Pulmonary artery endothelial cell (primary cell): Measurements from ENCODE around the gene PLA1A. TPM values are rescaled to one million over a fixed set of nuclear protein-coding genes. Genes with fewer than 3 reads are reported as not detected.

Experiments
- DNase-seq: peaks from one replicate; pipeline ENCODE4 v3.0.0-alpha.2; 2011; ENCODE audit warnings: low read depth, low spot score
- total RNA-seq: library from RNA; depleted of rRNA; stranded (reverse); fragments of >200 nt; gene quantifications from 2 replicates; pipeline ENCODE4 v1.2.3, GENCODE V29; 2014

Gene PLA1A
- total RNA-seq, 1 donor from 2014 or later = 0.92 TPM

DNA sequence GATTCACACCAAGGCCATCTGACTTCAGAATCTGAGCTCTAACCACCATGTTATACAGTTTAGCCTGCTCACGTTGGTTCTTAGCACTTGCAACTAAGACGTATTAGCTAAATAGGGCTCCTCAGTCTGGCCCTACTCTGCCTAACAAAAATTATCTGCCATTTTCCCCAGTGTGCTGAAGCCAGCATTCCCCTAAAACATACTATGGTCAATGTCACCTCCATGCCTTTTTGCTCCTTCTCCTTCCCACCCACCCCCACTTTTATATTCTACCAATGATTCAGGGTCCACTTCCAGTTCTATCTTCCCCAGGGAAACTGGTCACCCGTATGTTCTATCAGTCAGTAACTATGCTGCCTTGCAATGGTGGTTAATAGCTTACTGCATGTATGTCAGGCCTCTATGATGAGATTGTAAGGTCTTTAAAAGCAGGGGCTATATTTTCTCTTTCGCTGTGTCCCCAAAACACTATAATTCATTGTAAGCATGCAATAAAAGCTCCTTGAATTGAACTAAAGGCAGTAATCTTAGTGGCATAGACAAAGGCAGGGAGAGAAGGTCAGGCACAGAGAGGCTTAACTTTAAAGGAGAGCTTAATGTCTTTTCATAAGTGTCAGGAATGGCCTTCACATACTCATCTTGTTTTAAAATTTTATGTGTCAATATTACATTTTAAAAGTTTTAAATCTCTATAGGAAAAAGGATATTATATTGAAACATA lies 39.4 kb downstream of the PLA1A start:
- DNase-seq = no peak

DNA sequence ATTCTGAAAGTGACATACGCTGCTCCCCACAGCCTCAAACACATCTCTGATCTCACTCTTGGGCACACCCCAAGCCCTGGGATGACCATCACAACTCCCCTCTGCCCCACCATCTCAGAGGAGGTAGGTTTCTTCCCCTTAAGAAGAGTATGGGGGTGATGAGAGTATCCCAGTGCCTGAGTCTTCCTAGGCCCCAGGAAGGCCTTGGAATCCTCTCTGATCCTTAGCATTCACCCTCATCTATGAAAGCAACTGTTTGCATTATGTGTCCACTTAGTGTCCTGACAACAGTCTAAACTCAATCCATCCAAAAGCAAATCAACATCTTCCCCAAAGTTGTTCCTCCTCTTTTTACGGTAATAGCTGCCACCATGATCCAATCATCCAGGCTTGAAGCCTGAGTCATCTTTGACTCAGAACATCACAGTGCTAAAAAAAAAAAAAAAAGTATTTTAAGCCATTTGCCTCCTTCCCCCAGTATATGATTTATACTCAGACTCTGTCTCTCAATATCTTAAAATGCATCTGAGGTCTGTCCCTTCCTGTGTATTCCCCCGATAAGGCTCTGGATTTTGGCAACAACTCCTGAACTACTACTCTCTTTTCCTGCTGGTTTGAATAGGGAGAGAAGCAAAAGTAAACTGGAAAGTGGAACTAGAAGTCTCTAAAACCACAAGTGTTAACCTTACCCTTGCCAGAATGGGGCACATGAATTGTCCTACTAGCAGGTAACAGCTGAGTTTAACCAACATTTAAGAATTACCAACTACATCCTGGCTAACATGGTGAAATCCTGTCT lies 40.2 kb downstream of the PLA1A start:
- peak; percentile 62 for DNase-seq

DNA sequence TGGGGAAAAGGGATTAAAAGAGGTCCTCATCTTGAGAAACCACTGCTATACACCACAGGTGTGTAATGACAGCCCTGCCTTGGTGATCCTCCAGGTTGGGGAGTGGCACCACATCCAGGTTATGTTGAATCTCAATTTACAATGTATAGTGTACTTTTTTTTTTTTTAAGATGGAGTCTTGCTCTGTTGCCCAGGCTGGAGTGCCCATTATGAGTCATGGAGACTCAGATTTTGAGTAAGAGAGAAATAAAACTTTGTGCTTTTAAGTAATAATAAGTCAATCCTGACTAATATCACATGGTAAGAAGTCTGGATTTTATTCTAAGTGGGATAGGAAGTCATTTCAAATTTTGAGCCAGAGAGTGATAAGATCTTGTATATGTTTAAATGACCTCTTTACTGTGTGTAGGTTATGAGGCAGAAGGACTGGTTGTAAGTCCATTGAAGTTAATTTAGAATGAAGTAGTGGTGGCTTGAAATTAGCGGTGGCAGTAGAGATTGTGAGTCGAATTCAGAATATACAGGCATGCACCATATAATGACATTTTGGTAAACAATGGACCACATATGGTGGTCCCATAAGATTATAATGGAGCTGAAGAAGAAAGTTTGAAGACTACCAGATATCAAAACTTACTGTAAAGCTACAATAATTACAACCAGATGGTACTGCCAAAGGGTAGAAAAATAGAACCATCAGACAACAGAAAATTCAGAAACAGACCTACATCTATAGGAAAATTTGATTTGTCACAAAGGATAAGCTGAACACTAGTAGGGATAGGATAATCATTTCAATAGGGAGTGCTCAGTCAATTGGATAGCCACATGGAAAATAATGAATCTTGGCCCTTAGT lies 42.0 kb downstream of the PLA1A start:
- no peak for DNase-seq

DNA sequence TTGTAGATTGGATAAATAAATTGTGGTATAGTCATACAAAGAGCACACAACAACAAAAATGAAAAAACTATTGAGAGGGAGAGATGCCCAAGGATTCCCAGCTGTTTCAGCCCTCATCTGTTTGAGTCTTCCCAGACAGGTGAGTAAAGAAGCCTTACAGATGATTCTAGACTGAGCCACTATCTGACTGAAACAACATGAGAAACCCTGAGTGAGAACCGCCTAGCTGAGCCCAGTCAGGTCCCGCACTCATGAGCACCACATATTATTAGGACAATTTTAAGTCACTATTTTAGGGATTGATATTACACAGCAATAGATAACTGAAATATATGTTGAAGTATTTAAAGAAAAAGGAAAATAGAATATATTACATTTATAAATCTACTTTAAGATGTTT lies 43.7 kb downstream of the PLA1A start:
- no peak for DNase-seq

DNA sequence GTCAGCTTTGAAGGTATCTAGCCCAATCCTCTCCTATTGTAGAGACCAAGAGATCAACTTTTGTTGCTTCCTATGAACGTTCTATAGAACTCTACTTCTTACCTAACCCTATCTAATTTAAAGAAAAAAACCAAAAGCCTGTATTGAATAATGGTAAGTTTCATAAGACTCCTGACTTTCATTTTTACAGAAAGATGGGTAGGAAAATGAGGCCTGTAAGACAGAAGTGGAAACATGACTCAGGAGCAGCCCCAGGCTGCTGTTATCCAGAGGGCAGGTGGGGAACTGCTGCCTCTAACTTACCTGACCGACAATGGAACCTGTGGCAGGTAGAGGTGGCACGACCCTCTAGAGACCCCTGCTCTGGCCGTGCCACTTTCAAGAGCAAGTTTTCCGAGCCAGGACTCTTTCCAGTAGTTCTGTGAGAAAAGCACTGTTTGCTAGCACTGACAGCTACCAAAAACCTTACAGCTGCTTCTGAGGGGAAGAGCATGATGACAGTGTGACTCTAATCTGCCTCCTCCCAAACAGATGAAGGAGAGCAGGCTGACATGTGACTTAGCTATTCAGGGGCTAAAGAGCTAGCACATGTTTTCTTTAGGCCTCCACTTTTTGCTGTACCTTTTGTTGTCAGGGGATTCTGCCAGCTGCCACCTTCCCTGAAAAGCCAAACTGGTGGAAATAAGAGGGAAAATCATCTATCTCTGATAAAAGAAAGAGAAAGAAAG lies 45.2 kb downstream of the PLA1A start:
- no peak for DNase-seq

DNA sequence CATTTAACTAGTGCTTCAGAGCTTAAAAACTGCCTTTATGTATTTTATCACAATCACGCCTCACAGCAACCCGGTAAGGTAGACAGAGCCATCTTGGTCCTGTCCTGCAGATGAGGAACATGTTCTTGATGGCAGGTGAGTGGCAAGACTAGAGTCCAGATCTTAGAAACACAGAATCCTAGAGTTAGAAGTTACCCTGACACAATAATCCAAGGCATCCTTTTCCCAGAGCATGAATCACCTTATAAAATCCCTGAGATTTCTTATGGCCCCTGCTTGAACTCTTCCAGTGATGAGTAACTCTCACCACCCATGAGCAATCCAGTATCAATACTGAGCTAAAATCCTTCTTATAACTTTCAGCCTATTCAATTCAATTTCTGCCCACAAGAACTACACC lies 45.8 kb downstream of the PLA1A start:
- DNase-seq = no peak

DNA sequence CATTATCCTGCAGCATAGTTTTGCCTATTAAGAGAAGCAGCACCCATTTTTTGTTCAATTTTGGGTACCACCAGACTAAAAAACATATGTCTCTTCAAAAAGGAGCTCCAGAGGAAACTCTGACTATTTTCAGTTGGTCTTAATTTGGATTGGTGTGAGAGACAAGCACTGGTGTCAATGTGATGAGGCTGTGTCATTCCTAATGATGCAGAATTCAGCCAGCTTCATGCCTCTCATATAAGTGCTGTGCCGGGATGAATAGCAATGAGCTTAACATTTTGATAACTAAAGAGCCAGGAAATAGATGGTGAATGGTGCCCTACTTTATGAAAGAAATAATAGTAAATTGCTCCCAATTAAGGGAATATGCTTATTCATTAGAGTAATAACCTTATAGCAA lies 46.8 kb downstream of the PLA1A start:
- no peak for DNase-seq

DNA sequence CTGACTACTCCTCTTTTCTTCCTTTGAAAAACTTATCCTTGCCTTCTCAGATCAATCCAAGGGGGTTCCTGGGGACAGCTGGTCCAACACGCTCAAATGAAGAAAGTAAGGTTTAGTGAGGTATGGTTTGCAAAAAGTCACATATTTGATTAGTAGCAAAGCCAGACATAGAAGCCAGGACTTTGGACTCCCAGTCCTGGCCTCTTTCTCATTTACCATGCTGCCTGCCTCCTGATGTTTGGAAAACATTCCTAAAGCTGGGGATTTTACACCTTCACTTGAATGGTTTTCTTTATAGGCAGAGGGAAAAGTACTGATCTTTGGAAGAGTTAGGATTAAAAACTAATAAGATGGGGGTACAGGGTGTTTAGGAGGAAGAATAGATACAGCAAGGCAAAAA lies 48.1 kb downstream of the PLA1A start:
- no peak for DNase-seq

DNA sequence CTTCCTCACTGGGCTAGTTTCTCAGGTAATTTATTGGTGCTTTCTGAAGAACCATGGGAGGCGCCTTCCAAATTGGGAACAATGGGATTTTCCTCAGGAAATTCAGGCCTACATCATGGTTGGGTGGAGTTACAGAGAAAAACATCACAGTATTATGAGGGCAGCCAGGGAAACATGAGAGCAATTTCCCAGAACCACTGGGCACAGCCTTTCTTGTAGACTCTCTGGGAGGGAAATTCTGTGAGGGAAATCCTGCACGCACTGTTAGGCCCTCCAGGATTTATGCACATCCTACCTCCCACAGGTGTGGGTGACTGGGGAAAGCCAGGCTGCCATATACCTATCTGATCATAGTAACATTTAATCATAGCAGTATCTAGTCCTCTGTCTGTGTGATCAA lies 49.5 kb downstream of the PLA1A start:
- DNase-seq = peak; percentile 48

DNA sequence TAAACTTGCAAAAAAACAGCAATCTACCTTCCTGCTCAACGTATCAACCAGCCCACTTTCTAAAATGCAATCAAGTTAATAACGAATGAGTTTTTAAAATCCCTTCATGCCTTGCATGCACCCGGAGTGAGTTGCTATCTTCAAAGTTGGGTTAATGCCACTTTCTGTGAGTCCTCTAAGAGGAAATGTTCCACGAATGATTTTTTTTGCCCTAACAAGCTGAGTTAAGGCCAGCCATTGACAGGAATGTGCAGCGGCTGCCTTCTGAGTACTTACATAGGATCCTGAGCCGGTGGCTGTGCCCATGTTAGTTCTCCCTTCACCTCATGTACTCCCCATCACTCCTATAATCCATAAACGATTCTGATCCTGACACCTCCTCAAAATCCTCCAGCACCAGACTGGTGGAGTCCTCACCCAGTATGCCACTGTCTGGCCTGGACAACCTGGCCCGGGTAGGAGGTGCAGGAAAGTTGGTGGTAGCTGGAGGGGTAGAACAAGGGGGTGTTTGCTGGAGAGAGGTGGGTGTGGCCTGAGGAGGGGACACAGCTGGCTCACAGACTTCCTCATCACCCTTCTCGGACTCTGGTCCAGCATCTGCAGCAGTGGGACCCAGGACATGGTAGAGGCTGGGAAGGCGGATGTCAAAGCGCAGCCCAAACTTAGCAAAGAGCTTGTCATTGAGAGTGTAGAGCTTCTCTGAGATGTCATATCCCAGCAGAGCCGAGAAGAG lies 50.3 kb downstream of the PLA1A start:
- no peak for DNase-seq

DNA sequence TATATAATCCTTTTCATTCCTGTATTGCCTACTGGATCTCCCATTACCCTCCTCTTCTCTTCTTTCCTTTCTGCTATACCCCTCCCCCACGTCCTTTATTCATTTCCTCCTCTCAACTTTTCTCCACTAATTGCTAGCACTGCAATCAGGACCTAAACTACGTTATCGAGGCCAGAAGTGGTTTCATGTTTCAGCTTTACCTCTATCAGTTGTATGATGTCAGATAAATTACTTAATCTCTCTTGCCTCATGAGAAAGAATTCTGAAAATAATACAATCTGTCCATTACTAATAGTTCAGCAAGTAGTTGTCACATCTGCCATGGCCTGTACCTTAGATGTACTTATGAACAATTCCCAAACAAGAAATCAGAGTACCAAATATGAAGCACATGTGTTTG lies 52.1 kb downstream of the PLA1A start:
- DNase-seq = no peak

DNA sequence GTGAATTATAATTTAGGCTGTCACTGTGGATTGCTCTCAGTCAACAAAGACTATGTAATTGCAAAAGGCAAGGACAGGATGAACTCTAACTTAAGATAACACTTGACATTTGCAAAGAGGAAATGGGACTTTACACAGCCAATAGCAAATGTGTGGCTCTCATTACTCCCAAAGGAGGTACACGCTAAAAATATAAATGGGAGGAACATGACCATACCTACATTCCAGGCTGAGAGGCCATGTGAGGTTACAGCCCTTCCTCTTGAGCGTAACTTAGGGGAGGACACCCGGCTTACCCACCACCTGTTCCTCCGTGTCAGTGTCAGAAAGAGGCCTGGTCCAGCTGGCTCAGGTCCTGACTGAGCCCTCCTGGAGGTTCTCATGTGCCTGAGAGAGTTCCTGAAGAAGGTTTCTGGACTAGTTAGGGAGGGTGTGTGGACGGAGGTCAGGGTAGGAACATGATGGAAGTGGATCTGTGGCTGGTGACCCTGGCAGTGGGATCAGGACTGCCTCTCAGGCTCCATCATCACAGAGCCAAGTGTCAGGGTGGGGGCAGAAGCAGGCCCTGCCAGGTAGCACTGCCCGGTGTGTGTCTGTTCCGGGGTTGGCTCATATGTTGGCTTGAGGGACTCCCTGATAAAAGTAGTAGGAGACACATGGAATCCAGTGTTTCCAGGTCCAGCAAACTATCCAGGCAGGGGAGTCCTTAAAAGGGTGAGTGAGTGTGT lies 54.8 kb downstream of the PLA1A start:
- no peak for DNase-seq

DNA sequence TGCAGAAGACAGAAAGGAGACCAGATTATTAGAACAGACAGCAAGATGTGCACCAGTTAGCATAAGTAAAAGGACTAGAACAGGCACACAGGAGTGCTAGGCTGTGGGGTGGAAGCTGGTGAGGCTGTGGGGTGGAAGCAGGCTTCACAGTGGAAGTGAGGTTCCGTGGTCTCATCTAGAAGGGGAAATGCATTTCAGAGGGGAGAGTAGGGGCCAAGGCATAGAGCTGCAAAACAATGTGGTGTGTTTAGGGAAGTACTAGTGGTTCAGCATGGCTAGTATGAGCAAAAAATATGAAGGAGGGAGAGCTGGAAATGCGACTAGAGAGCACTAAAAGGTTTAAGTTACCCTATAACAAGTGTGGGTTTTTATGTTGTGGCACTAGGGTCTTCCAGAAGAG lies 56.2 kb downstream of the PLA1A start:
- DNase-seq = no peak

DNA sequence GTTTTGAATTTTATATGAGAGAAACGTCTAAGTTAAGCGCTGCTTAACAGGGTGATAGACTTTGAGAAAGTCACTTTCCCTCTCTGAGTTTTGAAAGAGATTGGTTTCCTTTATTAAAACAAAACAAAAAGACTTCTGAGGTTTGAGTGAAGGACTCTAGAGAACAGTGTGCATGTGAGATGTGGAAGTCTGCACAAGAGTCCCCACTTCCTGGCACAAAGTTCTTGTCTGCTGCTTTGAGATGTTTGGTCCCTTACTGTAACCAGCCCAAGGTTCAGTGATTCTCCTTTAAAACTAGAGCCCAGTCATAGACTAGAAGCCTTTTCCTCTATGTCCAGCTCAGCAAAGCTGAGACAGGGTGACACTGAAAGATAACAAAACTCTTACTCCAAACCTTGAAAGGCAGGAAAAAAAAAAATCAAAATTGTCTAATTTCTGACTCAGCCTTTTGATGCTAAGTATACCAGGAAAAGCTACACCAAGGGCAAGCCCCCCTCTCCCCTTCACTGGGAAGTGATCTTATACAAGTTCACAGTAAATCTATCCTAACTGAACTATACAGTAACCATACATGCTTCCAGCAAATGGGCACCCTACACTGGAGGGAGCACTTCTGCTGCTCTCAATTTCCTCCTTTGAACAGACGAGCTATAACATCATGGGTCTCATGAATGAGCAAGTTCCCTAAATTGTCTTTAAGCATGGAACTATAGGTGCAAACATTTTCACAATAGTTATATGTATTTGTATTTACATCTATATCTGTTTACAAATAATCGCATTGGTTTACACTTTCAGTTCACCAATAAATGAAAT lies 60.4 kb downstream of the PLA1A start:
- no peak for DNase-seq

DNA sequence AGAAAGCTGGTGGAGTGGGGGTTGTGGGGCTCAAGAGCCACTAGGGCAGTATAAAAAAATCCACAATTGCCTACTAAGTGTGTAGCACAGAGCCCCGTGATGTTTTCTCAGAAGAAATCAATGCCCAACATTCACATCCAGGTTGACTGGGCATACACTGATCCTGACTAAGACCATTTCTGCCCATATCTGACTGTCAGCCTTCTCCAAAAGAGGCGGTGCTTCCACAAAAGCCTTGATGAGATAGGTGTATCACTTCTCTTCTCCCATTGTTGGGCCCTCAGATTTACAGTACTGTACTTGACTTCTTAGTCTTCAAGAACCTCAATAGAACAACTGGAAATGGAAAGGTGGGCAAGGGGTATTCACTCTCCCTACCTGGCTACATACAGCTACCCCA lies 61.3 kb downstream of the PLA1A start:
- no peak for DNase-seq

DNA sequence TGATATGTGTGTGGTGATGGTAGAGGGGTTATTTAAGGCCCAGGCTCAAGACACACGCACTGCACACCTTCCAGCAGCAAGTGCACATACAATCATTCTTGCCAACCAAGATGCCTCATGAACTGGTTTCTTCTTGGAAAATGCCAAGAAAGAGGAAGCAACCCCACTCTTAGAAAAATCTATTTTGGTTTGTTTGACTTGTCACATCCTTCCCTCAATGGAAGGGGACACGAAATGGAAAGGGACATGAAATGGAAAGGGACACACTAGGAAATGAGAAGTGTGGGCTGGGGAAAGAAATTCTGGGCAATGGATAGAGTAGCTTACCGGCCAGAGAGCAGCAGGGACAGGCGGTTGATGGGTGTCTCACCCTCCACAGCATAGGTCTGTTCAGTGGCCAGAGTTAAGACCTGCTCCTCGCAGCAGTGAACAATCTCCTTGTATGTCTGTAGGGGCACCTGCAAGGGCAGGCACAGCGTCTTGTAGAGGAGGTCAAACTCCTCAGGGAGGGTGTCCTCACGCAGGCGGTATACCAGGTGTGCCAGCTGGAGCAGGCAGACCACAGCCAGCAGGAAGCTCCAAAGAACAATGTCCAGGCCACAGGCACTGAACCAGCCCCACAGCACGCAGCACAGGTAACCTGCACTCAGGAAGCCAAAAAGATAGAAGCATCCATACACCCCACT lies 62.1 kb downstream of the PLA1A start:
- DNase-seq = no peak

DNA sequence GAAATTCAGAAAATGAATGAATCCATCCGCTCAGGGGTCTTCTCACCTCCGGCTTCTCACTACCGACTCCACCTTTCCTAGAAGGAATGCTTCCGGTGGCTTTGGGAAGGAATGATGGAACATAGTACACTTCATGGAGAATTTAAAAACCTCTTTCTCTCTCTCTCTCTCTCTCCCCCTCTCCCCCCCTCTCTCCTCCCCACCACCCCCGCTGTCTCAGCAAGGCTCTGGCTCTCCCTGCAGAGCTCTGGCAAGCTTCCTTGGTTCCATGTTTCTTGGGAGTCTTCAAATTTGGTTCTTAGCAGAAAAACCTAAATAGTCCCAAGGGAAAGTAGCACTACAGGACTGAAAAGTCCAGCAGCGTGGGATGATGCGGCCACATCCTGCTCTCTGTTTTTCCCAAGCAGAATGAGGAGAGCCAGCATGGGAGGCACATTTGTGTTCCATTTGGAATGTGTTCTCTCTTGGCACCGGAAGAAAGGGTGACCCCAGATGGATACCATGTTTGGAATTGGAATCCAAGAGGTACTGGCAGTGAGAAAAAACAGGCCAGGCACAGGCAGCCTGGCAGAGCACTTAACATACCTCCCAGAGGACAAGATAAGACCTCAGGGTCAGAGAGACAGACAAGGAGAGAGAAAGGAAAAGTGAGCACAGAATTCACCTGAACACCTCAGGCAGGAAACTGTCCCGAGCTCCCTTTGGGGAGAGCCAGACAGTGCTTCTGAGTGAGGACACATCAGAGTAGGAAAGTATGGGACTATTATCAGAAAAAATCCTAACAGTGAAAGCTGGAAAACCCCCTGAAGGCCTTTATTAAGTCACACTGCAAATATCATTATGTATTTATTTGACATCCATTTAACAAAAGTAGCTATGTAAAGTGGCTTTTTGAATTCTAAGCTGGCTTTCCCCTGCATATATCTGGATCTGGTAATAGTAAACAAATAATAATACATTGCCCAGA lies 63.1 kb downstream of the PLA1A start, which contains the start of gene POPDC2:
TSS of gene POPDC2 (minus strand) at position 116 of the 967 bp plus-strand sequence. CDS start 166 bp downstream, outside the sequence.
- no peak for DNase-seq
